Lung (tissue), 12 donors: ENCODE data around the gene MMP17. TPM values are rescaled to one million over a fixed set of nuclear protein-coding genes. Genes with fewer than 3 reads are reported as not detected.

Experiments used
- ATAC-seq: fragments of 200-7000 bp; cut with Tn5 transposase; one replicate; pipeline ENCODE4 v1.9.1; 2020; ENCODE audit warnings: moderate number of reproducible peaks; ENCODE audit not compliant: insufficient read depth, low FRiP score
- DNase-seq, 3 donors: peaks; one replicate each; pipeline ENCODE4 v3.0.0-alpha.2; 2013 to 2017
- H3K27ac ChIP-seq, 2 donors: one replicate each; pipeline ENCODE4 v1.5.1; 2013; ENCODE audit warnings: mild to moderate bottlenecking in 2 of 2, moderate library complexity in 2 of 2, control low read depth in 1 of 2, inconsistent platforms in 1 of 2, low read depth in 1 of 2, low read length in 1 of 2
- H3K27me3 ChIP-seq, 3 donors: one replicate each; pipeline ENCODE4 v1.5.1; 2013; ENCODE audit warnings: low read length in 2 of 3; ENCODE audit not compliant: control insufficient read depth in 3 of 3, insufficient read depth in 3 of 3
- H3K36me3 ChIP-seq, 4 donors: one replicate each; pipeline ENCODE4 v1.5.1; 2013; ENCODE audit warnings: low read length in 4 of 4, mild to moderate bottlenecking in 1 of 4, moderate library complexity in 1 of 4; ENCODE audit not compliant: control insufficient read depth in 4 of 4, insufficient read depth in 4 of 4
- H3K4me1 ChIP-seq, 5 donors: one replicate each; pipeline ENCODE4 v1.5.1; 2013; ENCODE audit warnings: low read length in 5 of 5, mild to moderate bottlenecking in 2 of 5, moderate library complexity in 1 of 5; ENCODE audit not compliant: control insufficient read depth in 5 of 5, insufficient read depth in 5 of 5
- H3K4me3 ChIP-seq: one replicate; pipeline ENCODE4 v1.5.1; 2013; ENCODE audit warnings: mild to moderate bottlenecking, control low read depth, moderate library complexity
- H3K9ac ChIP-seq, 2 donors: one replicate each; pipeline ENCODE4 v1.5.1; 2013; ENCODE audit warnings: low read length in 2 of 2, control low read depth in 1 of 2; ENCODE audit not compliant: insufficient read depth in 1 of 2
- H3K9me3 ChIP-seq, 4 donors: one replicate each; pipeline ENCODE4 v1.5.1; 2013; ENCODE audit warnings: low read length in 3 of 4, mild to moderate bottlenecking in 1 of 4, moderate library complexity in 1 of 4; ENCODE audit not compliant: control insufficient read depth in 4 of 4, insufficient read depth in 3 of 4
- WGBS, 2 donors: extraction: QIAGEN DNeasy Blood & Tissue Kit; methylation state at CpG; one replicate each; pipeline ENCODE4 v1.1.7; 2013; 5-methylcytosine and 5-hydroxymethylcytosine counted together
- polyA plus RNA-seq, 2 donors: library from polyadenylated mRNA; stranded (reverse); fragments of 200-250 nt; gene quantifications; one replicate each; pipeline ENCODE4 v1.2.1, GENCODE V29; 2013
- total RNA-seq, 2 donors: library from RNA; depleted of rRNA in 1 of 2; stranded (reverse); fragments of >200 nt in 1 of 2; gene quantifications; one replicate each; pipeline ENCODE4 v1.2.1, GENCODE V29; 2014 to 2021
- TF ChIP-seq, protein P1 (sequence below): IDR thresholded peaks from 2 replicates; pipeline ENCODE4 v1.5.1; 2012; ENCODE audit warnings: mild to moderate bottlenecking; ENCODE audit errors: control extremely low read depth, extremely low read depth
- donor health status: control.
- donor health status: control.
- donor health status: Bipolar disorder and iron deficiency.
- donor health status: healthy.
- donor health status: DM: yes; HTN: yes; CAD: no.

MMP17 gene
- total and polyA plus RNA-seq, 4 donors = 1.7 to 5.6 (median 3.9) TPM

DNA sequence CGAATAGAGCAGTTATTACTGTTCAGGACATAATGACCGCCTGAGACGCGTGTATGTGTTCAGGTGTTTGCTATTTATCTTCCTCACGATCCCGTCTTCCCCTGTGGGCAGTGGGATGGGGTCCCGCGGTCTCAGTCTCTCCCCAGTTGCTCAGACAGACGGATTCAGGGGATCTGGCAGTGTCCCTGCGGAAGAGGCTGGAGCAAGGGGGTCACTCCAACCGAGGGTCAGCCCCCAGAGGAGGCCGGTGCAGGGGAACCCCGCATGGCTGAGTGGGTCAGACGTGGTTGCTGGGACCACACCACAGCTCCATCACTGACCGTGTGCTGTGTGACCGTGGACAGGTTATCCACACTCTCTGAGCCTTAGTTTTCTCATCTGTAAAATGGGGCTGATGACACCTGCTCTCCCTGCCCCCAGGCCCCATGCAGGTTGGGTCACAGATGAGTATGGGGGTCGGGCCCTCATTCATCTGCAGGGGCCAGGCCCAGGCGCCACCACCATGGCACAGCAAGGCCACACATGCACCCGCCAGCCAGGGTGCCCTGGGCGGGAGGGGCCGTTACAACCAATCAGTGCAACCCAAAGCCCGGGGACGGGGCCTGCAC lies 5.2 kb downstream of the MMP17 start:
- WGBS, 2 donors = 82 to 86% methylated on average over 23 of the region's 23 CpGs
- Histone ChIP-seq H3K27me3 (peaks cover 0 to 32% (median 13%) of the 10 kb centered on the region in 3 donors), H3K4me1 (peaks cover 0 to 22% (median 0%) of the 10 kb centered on the region in 5 donors), H3K9ac (no peak overlapping the region), H3K27ac (no peak overlapping the region), H3K36me3 (no peaks in the 10 kb centered on the region), H3K4me3 (no peak overlapping the region), H3K9me3 (peaks cover 0 to 2% (median 0%) of the 10 kb centered on the region in 4 donors)
- ATAC-seq (no peak), DNase-seq (no peak)
- TF ChIP-seq, protein P1, sequence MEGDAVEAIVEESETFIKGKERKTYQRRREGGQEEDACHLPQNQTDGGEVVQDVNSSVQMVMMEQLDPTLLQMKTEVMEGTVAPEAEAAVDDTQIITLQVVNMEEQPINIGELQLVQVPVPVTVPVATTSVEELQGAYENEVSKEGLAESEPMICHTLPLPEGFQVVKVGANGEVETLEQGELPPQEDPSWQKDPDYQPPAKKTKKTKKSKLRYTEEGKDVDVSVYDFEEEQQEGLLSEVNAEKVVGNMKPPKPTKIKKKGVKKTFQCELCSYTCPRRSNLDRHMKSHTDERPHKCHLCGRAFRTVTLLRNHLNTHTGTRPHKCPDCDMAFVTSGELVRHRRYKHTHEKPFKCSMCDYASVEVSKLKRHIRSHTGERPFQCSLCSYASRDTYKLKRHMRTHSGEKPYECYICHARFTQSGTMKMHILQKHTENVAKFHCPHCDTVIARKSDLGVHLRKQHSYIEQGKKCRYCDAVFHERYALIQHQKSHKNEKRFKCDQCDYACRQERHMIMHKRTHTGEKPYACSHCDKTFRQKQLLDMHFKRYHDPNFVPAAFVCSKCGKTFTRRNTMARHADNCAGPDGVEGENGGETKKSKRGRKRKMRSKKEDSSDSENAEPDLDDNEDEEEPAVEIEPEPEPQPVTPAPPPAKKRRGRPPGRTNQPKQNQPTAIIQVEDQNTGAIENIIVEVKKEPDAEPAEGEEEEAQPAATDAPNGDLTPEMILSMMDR = no peak

DNA sequence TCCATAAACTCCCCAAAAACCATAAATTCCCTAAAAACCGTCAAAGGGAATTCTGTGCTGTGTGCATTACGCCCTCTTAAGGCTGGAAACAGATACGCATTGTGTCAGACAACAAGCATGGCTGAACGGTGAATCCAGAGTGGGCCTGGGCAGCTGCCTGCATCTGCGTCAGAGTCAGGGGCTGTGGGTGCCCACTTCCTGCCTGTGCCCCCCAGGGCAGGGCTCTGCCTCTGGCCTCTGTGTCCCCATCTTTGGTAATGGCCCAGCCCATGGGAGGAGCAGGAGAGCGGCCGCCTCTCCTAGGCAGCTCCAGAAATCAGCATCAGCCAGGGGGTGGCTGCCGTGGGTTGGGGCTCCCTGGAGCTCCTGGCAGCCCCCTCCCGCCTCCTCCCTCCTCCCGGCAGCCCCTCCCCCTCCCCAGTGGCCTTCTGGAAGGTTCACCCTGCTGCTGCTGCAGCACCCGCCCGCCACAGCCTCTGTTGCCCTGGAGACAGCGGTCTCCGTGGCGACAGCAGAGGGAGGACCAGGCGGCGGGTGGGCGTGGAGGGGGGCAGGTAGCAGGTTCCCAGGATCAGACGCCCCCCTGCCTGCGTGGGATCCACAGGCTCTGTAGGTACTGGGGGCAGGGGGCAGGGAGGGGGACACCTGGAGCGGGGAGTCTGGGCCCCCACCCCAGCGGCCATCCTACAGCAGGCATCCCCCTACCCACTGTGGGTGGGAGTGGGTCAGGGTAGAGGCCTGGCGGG lies 5.9 kb downstream of the MMP17 start:
- H3K4me1 ChIP-seq = peaks cover 0 to 22% (median 0%) of the 10 kb centered on the region in 5 donors
- no peak for ATAC-seq
- TF ChIP-seq, protein P1 = no peak
- no peaks in the 10 kb centered on the region for H3K36me3 ChIP-seq
- WGBS, 2 donors = 49 to 66% methylated on average over 20 to 23 of the region's 23 CpGs
- peaks cover 0 to 2% (median 0%) of the 10 kb centered on the region in 4 donors for H3K9me3 ChIP-seq
- H3K4me3 ChIP-seq = no peak overlapping the region
- no peak overlapping the region for H3K27ac ChIP-seq
- DNase-seq = no peak
- H3K27me3 ChIP-seq = peaks cover 0 to 32% (median 13%) of the 10 kb centered on the region in 3 donors
- H3K9ac ChIP-seq = no peak overlapping the region

DNA sequence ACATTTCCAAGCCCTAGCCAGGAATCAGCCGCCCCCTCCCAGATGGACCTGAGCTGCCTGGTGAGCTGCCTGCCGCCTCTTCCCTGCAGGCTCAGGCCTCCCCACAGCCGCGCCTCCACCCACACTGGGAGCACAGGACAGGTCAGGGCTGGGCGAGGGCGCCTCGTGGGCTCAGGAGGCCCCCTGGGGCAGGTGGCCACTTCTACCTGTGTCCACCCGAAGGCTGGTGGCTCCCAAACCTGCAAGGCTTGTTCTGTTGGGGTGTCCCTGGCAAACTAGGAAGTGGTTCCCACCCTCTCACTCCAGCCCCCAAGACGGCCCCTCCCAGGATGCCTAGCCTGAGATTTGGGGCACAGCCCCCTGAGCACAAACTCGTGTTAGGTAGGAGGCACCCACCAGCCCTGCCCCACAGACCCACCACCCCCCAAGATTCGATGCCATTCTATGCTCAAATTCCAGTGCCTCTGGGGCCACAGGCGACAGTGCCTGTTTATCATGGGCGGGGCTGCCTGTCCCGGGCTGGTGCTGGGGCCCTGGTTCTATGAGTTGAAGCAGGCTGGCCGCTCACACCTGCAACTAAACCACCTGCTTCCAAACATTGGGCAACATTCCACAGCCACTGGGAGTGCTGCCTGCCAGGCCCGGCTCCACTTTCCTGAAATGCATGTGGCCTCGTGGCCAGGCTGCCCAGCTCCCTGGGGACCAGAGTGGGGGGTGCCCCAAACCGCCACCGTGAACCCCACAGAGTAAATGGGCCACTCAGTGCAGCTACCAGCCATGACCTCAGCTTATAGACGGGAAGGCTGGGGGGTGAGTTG lies 6.8 kb downstream of the MMP17 start:
- DNase-seq (no peak), ATAC-seq (no peak)
- no peak overlapping the region for H3K27ac ChIP-seq
- H3K27me3 ChIP-seq = peaks cover 0 to 23% (median 13%) of the 10 kb centered on the region in 3 donors
- WGBS, 2 donors = 65 to 80% methylated on average over 20 of the region's 20 CpGs
- H3K4me3 ChIP-seq = no peak overlapping the region
- peaks cover 0 to 2% (median 0%) of the 10 kb centered on the region in 4 donors for H3K9me3 ChIP-seq
- no peaks in the 10 kb centered on the region for H3K36me3 ChIP-seq
- H3K4me1 ChIP-seq = peaks cover 0 to 20% (median 0%) of the 10 kb centered on the region in 5 donors
- TF ChIP-seq, protein P1 = no peak
- H3K9ac ChIP-seq = no peak overlapping the region
